ENCODE results near the gene FTO. TPM values are rescaled to one million over a fixed set of nuclear protein-coding genes. Genes with fewer than 3 reads are reported as not detected.

FTO gene
- total and polyA plus RNA-seq, 2 of the 13 experiments (the other 11 are each of a cell fraction or from before 2014, with no cell fraction given) = 41.6 to 55.8 TPM

DNA sequence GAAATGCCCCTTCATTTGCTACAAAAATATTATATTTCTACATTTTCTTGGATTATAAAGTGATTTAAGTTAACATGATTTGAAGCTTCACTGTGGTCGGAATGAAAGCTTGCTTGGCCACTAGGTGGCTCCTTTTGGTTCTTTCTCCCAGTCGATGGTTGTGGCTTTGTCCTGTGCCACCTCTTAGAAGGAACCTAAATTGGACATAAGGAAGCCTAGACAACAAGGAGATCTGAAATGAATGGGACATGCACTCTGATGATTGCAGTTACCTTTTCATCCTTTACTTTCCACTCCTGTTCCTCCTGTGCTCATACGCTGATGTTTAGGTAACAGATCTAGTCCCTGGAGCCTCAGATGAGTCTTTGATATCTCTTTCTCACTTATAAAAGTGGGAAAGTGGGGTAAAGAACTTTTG, 39.2 kb downstream of the FTO start (continued):
- TF ChIP-seq RARA (CRISPR knock-in tag; IDR thresholded peaks at IDR 0.05) (0 out of 2 replicates have a peak, but pooled peaks have one; percentile 8), RXRA (CRISPR knock-in tag; IDR thresholded peaks at IDR 0.05) (no peak), HNF4A (CRISPR knock-in tag; IDR thresholded peaks at IDR 0.05) (no peak), MLX (CRISPR knock-in tag; IDR thresholded peaks at IDR 0.05) (no peak), IKZF1 (IDR thresholded peaks at IDR 0.05) (no peak), MIXL1 (CRISPR knock-in tag; IDR thresholded peaks at IDR 0.05) (0 out of 2 replicates have a peak, but pooled peaks have one; percentile 17), ZBTB46 (CRISPR knock-in tag; IDR thresholded peaks at IDR 0.05; ENCODE audit: borderline replicate concordance) (no peak), KLF12 (CRISPR knock-in tag; IDR thresholded peaks at IDR 0.05; ENCODE audit: borderline replicate concordance) (no peak), HMGA1 (CRISPR knock-in tag; conservative IDR thresholded peaks at IDR 0.05) (peak; percentile 35; the same call in 1 of the 2 replicates), ZNF709 (CRISPR knock-in tag; IDR thresholded peaks at IDR 0.05) (no peak), ZNF644 (CRISPR knock-in tag; IDR thresholded peaks at IDR 0.05; ENCODE audit: low read depth) (peak; percentile 57; the same call in 1 of the 2 replicates), ZNF264 (CRISPR knock-in tag; IDR thresholded peaks at IDR 0.05) (no peak), FOXO1 (CRISPR knock-in tag; IDR thresholded peaks at IDR 0.05) (no peak), HDAC1 (CRISPR knock-in tag; IDR thresholded peaks at IDR 0.05) (no peak), ARID5B (CRISPR knock-in tag; IDR thresholded peaks at IDR 0.05) (peak; percentile 37), XBP1 (CRISPR knock-in tag; IDR thresholded peaks at IDR 0.05) (no peak), ZNF274 (CRISPR knock-in tag; IDR thresholded peaks at IDR 0.05) (no peak), ZNF446 (CRISPR knock-in tag; IDR thresholded peaks at IDR 0.05) (no peak)
- TF ChIP-seq, protein P1, sequence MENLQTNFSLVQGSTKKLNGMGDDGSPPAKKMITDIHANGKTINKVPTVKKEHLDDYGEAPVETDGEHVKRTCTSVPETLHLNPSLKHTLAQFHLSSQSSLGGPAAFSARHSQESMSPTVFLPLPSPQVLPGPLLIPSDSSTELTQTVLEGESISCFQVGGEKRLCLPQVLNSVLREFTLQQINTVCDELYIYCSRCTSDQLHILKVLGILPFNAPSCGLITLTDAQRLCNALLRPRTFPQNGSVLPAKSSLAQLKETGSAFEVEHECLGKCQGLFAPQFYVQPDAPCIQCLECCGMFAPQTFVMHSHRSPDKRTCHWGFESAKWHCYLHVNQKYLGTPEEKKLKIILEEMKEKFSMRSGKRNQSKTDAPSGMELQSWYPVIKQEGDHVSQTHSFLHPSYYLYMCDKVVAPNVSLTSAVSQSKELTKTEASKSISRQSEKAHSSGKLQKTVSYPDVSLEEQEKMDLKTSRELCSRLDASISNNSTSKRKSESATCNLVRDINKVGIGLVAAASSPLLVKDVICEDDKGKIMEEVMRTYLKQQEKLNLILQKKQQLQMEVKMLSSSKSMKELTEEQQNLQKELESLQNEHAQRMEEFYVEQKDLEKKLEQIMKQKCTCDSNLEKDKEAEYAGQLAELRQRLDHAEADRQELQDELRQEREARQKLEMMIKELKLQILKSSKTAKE (CRISPR knock-in tag; IDR thresholded peaks at IDR 0.05; ENCODE audit: borderline replicate concordance) = no peak
- TF ChIP-seq, protein P2, sequence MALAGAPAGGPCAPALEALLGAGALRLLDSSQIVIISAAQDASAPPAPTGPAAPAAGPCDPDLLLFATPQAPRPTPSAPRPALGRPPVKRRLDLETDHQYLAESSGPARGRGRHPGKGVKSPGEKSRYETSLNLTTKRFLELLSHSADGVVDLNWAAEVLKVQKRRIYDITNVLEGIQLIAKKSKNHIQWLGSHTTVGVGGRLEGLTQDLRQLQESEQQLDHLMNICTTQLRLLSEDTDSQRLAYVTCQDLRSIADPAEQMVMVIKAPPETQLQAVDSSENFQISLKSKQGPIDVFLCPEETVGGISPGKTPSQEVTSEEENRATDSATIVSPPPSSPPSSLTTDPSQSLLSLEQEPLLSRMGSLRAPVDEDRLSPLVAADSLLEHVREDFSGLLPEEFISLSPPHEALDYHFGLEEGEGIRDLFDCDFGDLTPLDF (CRISPR knock-in tag; IDR thresholded peaks at IDR 0.05) = no peak
- TF ChIP-seq, protein P3, sequence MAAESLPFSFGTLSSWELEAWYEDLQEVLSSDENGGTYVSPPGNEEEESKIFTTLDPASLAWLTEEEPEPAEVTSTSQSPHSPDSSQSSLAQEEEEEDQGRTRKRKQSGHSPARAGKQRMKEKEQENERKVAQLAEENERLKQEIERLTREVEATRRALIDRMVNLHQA (CRISPR knock-in tag; IDR thresholded peaks at IDR 0.05) = no peak
- TF ChIP-seq, protein P4, sequence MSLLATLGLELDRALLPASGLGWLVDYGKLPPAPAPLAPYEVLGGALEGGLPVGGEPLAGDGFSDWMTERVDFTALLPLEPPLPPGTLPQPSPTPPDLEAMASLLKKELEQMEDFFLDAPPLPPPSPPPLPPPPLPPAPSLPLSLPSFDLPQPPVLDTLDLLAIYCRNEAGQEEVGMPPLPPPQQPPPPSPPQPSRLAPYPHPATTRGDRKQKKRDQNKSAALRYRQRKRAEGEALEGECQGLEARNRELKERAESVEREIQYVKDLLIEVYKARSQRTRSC (CRISPR knock-in tag; IDR thresholded peaks at IDR 0.05; ENCODE audit: low read depth) = no peak
